AG08396 (cell line): ENCODE data around the gene SRPRA.

Experiments used
- DNase-seq: peaks from one replicate; pipeline ENCODE4 v3.0.0; 2012; ENCODE audit warnings: low spot score, mixed read lengths

Gene SRPRA

DNA sequence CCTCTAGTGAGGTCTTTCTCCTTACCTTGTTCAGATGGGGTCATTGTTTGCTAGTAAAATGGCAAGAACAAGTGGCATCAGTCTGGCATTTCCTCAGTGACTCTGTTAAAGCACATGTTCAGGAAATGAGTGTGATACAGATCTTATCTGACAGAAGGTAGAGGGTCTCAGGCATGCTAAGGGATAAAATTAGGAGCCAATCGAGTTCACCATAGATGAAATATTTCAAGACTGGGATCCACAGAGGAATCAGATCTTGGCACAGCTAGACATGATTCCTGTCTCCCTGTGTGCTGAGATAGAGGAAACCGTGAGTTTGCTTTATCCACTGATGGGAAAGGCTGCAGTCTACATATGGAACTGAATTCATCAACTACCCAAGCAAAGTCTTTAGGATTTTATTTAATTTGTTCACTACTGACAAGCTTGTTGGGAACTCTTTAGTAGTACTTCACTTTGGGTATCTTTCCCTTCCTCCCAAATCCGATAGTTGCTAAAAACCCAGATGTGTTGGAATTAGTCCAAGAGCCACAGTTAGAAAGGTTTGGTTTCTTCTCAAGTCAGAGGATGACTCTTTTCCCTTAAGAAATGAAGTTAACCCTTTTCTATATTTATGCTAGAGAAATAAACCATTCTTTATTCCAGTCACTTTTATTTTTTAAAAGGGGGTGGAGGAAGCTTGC is 38.7 kb downstream of the SRPRA start:
- DNase-seq = no peak

DNA sequence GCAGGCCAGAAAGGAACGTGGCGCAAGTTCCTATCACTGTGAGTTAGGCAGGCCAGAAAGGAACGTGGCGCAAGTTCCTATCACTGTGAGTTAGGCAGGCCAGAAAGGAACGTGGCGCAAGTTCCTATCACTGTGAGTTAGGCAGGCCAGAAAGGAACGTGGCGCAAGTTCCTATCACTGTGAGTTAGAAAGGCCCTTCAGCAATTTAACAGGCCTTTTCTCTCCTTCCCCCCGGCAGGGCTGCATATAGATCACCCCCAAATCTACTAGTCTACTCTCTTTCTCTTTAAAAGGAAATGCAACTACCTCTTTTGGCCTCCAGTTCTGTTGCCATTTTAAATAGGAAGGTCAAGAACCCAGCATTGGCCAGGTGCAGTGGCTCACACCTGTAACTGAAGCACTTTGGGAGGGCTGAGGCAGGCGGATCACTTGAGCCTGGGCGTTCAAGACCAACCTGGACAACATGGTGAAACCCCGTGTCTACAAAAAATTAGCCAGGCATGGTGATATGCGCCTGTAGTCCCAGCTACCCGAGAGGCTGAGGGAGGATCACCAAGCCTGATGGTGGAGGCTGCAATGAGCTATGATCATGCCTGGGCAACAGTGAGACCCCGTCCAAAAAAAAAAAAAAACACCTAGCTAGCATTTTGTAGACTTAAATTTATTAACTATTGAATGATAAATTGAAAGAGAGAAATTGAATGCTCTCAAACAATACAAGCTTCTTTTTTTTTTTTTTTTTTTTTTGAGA is 42.2 kb downstream of the SRPRA start:
- no peak for DNase-seq

DNA sequence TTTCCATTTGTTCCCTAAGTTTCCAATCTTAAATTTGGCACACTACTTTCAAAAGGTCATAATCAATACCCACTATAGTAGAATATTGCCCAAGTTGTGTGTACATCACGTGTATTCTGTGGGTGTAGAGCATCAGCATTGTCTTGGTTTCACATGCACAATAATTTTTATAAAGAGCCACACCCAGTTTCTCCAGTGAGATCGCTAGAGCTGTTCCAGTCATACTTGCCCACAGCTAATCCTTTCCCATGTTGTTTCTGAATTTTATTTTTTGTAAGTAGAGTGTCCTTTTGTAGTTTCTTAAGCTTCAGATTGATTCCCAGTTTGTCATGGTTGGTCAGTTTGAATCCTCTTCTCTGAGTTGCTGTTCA is 43.4 kb downstream of the SRPRA start:
- DNase-seq = no peak

- no peak for DNase-seq
Measured at GRCh38 chr11:126224647-126225294, 43.9 kb downstream of the SRPRA start.

DNA sequence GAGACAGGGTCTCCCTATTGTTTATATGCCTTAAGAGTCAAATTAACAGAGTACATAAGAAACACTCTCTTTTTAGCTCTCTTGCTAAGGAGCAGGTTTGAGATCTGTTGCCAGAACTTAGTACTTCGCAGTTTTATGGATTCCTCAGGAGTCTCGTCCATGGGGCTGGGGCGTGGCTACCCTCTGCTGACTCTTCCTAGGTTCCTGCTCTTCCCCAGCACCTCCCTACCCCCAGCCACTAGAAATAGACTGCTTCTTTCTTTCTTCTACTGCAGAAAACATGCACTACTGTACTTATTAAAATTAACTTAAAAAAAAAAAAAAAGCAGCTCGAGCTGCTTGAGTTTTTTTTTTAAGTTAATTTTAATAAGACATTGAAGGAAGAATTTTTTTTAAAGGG is 49.1 kb downstream of the SRPRA start:
- DNase-seq = no peak

DNA sequence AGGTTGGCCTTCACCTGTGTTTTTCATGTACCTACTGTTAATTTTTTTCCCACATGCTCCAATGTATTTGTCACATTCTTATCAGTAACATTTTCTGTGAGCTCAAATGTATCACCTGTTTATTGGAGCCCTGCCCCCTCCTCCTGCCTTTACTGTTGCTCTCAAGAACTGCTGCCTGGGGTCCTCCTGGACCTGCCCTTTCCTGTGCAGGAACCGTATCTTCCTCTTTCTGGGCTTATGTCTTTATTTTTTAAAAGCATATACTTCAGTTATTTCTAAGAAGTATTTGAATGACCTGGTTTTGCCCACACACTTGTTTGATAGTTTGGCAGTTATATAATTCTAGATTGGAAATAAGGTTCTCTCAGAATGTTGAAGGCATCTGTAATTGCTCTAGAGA is 51.2 kb downstream of the SRPRA start:
- DNase-seq = no peak

DNA sequence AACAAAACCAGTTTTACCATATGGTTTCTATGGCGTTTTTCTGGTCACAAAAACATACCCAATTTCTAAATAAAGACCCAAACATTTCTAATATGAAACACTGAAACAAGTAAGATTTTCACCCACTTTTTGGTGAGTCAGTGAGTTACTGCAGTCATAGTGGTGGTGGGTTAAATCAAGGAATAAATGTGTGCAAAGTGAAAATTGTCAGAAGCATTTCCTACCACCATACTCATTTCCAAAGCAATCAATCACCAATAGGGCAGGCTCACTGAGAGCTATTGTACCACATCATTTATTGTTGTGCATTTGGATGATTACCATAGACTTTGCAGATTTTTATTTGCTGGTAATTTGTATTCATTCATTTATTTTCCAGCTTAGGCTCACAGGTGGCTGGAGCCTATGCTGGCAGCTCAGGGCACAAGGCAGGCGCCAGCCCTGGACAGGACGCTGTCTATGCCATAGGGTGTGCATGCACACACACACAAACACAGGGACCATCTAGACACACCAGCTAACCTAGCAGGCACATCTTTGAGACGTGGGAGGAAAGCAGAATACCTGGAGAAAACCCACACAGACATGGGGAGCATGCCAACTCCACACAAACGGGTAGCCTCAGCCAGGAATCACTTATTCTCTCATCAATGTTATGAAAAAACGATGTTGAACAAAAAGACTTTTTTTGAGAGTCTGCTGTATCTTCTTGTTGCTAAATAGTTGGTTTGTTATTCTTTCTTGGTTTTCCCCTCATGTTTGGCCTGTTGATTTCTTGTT is 52.0 kb downstream of the SRPRA start:
- DNase-seq = no peak

DNA sequence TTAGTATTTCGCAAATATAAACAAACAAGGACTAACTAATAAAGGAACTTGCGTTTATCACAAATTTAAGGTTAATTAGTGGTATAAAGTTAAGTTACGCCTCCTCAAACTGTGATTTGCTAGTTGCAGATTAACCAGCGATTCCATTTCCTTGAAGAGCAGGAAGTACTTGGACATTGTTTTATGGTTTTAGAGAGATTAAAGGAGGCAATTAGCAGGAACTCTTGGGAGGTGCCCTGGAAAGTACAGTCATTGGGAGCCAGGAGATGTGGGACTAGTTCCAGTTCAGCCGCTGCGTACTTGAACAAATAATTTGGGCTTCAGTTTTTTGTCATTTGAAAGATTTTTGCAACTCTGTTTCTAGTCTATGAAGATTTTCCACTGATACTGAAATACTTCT is 53.9 kb downstream of the SRPRA start:
- DNase-seq = no peak

- no peak for DNase-seq
Measured at GRCh38 chr11:126214441-126214840, 54.3 kb downstream of the SRPRA start.
